K562 (cell line): ENCODE results near the gene EFCC1. TPM values are rescaled to one million over a fixed set of nuclear protein-coding genes. Genes with fewer than 3 reads are reported as not detected.

Experiments used
- ATAC-seq: fragments of 200-7000 bp; cut with Tn5 transposase; 3 replicates; pipeline ENCODE4 v1.9.1; 2020; ENCODE audit warnings: moderate library complexity
- BruUV-seq: library from RNA; stranded (reverse); fragments of 400-500 nt; replicated peaks from 2 replicates; lab custom pipeline; 2021; lab: Mats Ljungman, UMichigan
- CTCF ChIA-PET: fragments of 300-600 bp; formaldehyde crosslinking; extraction: SDS; loops from one replicate; lab custom pipeline; 2021; ENCODE audit warnings: low intra/inter-chr PET ratio; lab: Yijun Ruan, JAX
- POLR2A ChIA-PET: fragments of 300-600, 350-650 bp; sonication (Branson Sonifier 250); formaldehyde crosslinking; extraction: SDS; loops from one replicate; lab custom pipeline; 2021; ENCODE audit warnings: antibody characterized with exemption, inconsistent platforms; lab: Yijun Ruan, JAX
- DNase-seq, 4 experiments: peaks; one replicate each; pipeline versions ENCODE4 v3.0.0 to v3.0.0-alpha.2; 2011 to 2018; ENCODE audit warnings: low spot score in 3 of 4, mixed read lengths in 3 of 4; ENCODE audit errors: extremely low read depth in 1 of 4
- FAIRE-seq: peaks from 2 replicates; lab custom pipeline; 2011; peaks lifted over from hg19 to GRCh38; lab: Jason Lieb, UNC
- H2AFZ ChIP-seq: 2 replicates; pipeline ENCODE4 v1.6.0; 2011; ENCODE audit warnings: low read depth, low read length, control low read depth, inconsistent platforms
- H3K27ac ChIP-seq: fragments of 200-600 bp; 3 replicates; pipeline ENCODE4 v1.8.0; 2011; ENCODE audit warnings: low read depth, mild to moderate bottlenecking, control low read depth, inconsistent platforms, low read length, moderate library complexity, mixed read lengths; ENCODE audit errors: extremely low read depth
- H3K27me3 ChIP-seq, 2 experiments: fragments of 300-600 bp in 1 of 2; 2 replicates in 1 of 2; 3 replicates in 1 of 2; pipeline versions ENCODE4 v1.6.0 to v1.8.0; 2011; ENCODE audit warnings: inconsistent platforms in 2 of 2, low read length in 2 of 2, mild to moderate bottlenecking in 1 of 2, mixed read lengths in 1 of 2, moderate library complexity in 1 of 2; ENCODE audit not compliant: control insufficient read depth in 2 of 2, insufficient read depth in 2 of 2
- H3K36me3 ChIP-seq: fragments of 300-600 bp; 3 replicates; pipeline ENCODE4 v1.8.0; 2011; ENCODE audit warnings: mild to moderate bottlenecking, low read length, inconsistent platforms; ENCODE audit not compliant: control insufficient read depth, insufficient read depth
- H3K4me1 ChIP-seq, 2 experiments: fragments of 200-600 bp in 1 of 2; replicated peaks in 1 of 2; 2 replicates in 1 of 2; 3 replicates in 1 of 2; pipeline versions ENCODE4 v1.5.1 to v1.8.0; 2011; ENCODE audit warnings: inconsistent platforms in 2 of 2, low read length in 2 of 2, mild to moderate bottlenecking in 1 of 2, mixed read lengths in 1 of 2, moderate library complexity in 1 of 2; ENCODE audit not compliant: control insufficient read depth in 2 of 2, insufficient read depth in 2 of 2
- H3K4me2 ChIP-seq: 2 replicates; pipeline ENCODE4 v1.6.1; 2011; ENCODE audit warnings: low read length, control low read depth, inconsistent platforms, mixed read lengths; ENCODE audit not compliant: insufficient read depth
- H3K4me3 ChIP-seq: fragments of 200-600 bp; sonication (generic), shearing (Covaris generic); 2 replicates; pipeline ENCODE4 v1.5.1; 2016; ENCODE audit warnings: control low read depth, inconsistent platforms
- H3K79me2 ChIP-seq: fragments of 200-600 bp; 3 replicates; pipeline ENCODE4 v1.8.0; 2011; ENCODE audit warnings: low read length, inconsistent platforms; ENCODE audit not compliant: control insufficient read depth, insufficient read depth
- H3K9ac ChIP-seq, 2 experiments: 2 replicates each; pipeline versions ENCODE4 v1.6.0 to v1.6.1; 2011; ENCODE audit warnings: low read depth in 2 of 2, low read length in 2 of 2, control low read depth in 1 of 2, inconsistent platforms in 1 of 2, mild to moderate bottlenecking in 1 of 2, mixed read lengths in 1 of 2; ENCODE audit not compliant: insufficient read depth in 1 of 2
- H3K9me1 ChIP-seq: one replicate; pipeline ENCODE4 v1.6.0; 2011; ENCODE audit warnings: inconsistent platforms, mild to moderate bottlenecking, low read length, moderate library complexity; ENCODE audit not compliant: control insufficient read depth, insufficient read depth
- H3K9me3 ChIP-seq: replicated peaks from 2 replicates; pipeline ENCODE4 v1.5.1; 2011; ENCODE audit warnings: low read depth, low read length, inconsistent platforms; ENCODE audit not compliant: control insufficient read depth, insufficient read depth
- H4K20me1 ChIP-seq: replicated peaks from 2 replicates; pipeline ENCODE4 v1.6.1; 2011; ENCODE audit warnings: low read length, inconsistent platforms, mixed read lengths; ENCODE audit not compliant: control insufficient read depth, insufficient read depth
- E2F4 ChIP-seq: sonication (generic); formaldehyde crosslinking; IDR thresholded peaks from 2 replicates; pipeline ENCODE4 v1.8.0; 2022; ENCODE audit warnings: mild to moderate bottlenecking, low read depth, missing genetic modification reagents
- RBM25 ChIP-seq: fragments of 200-400 bp; formaldehyde crosslinking; IDR thresholded peaks from 2 replicates; pipeline ENCODE4 v1.6.1; 2018; ENCODE audit warnings: low read length, low read depth, moderate library complexity; ENCODE audit not compliant: severe bottlenecking
- SPI1 ChIP-seq: IDR thresholded peaks from 2 replicates; pipeline ENCODE4 v1.6.1; 2011; ENCODE audit warnings: low read depth, low read length, control low read depth, borderline replicate concordance
- WGBS: fragments of 100-300 bp; shearing (Covaris generic); methylation state at CpG from one replicate; pipeline ENCODE4 v1.1.6; 2016; ENCODE audit warnings: low coverage, mixed read lengths; ENCODE audit not compliant: insufficient coverage; ENCODE audit errors: missing lambda C conversion rate; 5-methylcytosine and 5-hydroxymethylcytosine counted together
- in situ Hi-C: fragments of 300-500 bp; cut with MboI; formaldehyde crosslinking; loops from 4 replicates; pipeline ENCODE4 v1.15.0; 2018; ENCODE audit warnings: inconsistent platforms, mixed read lengths
- intact Hi-C: fragments of 100-400 bp; cut with micrococcal nuclease; formaldehyde crosslinking; loops from 2 replicates; pipeline ENCODE4 v1.14.2; 2022
- polyA plus RNA-seq, 8 experiments: library from polyadenylated mRNA; depleted of rRNA in 4 of 8; stranded (reverse) in 5 of 8; unstranded in 3 of 8; fragments of >200 nt; fragmentation: Nextera tagmentation in 2 of 8; fragmentation: Illumina TruSeq in 1 of 8; extraction: Ambion mirVana in 2 of 8; extraction: Trizol in 1 of 8; gene quantifications; 2 replicates each; pipeline versions ENCODE4 v1.2.1 to v1.2.3, GENCODE V29; 2011 to 2014; ENCODE audit warnings: inconsistent platforms in 1 of 8, missing spikeins in 1 of 8
- total RNA-seq, 7 experiments: library from RNA; depleted of rRNA in 6 of 7; stranded (reverse); fragments of >200 nt in 6 of 7; fragmentation: Illumina TruSeq in 2 of 7; extraction: Trizol in 2 of 7; gene quantifications; 2 replicates each; pipeline versions ENCODE4 v1.2.1 to v1.2.3, GENCODE V29; 2011 to 2021; ENCODE audit warnings: low replicate concordance in 1 of 7
- TF ChIP-seq, protein P1 (sequence below): IDR thresholded peaks from 2 replicates; pipeline ENCODE4 v1.6.1; 2011; ENCODE audit warnings: borderline replicate concordance, low read depth, mild to moderate bottlenecking, moderate library complexity, low read length; ENCODE audit not compliant: insufficient read depth, poor library complexity, severe bottlenecking

The EFCC1 gene
- total and polyA plus RNA-seq, 9 of the 15 experiments (the other 6 are each of a cell fraction or from before 2014, with no cell fraction given): not detected

- no peak for TF ChIP-seq E2F4 (CRISPR knock-in tag)
These were observed 3.7 kb downstream of the EFCC1 start (continued) for GRCh38 chr3:129004639-129005295.

DNA sequence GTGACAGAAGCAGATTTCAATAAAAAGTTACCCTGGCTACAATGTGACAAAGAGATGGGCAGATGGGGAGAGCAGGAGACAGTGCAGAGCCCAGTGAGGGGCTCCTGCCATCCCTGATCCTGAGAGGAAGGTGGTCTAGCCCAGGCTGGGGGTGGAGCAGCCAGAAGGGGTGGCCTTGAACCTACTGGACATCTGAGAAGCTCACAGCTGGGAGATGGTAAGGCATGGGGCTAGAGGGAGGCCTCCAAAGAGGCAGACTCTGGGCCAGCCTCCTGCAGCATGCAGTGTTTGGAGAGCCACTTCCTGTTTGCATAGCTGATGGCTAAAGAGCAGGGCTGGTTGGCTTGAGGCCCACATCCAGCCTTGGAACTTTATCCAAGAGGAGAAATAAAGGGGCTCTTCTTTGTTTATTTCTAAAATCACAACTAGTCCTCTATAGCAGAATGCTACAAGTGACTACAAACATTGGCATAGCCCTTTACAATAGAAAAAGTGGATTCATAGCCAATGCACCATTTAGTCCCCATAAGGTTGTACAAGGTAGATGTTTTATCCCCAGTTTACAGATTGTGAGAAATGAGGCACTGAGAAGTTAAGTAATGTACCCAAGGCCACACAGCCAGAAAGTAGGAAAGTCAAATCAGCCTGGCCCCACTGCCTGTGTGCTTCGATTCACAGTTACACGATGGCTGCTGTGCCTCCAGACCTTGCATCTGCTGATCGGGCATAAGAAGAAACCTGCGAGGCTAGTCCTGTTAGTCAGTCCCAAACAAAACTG is 4.6 kb downstream of the EFCC1 start:
- no peak overlapping the region for H3K4me2 ChIP-seq
- BruUV-seq: no TSS peak
- ChIA-PET POLR2A (interaction anchor here (0.6 kb wide), 1 partner anchor 20 kb away, joined by 3 read pairs; no protein-coding TSS in a partner anchor), CTCF (no interaction called here)
- FAIRE-seq (no peak), DNase-seq (no peak), ATAC-seq (peak; percentile 49; the same call in 1 of the 3 replicates)
- in situ Hi-C loops: no loop called here
- H3K79me2 ChIP-seq: no peaks in the 10 kb centered on the region
- H3K9me3 ChIP-seq: no peaks in the 10 kb centered on the region
- no peak overlapping the region for H3K4me3 ChIP-seq
- no peaks in the 10 kb centered on the region for H4K20me1 ChIP-seq
- H2AFZ ChIP-seq: no peak overlapping the region
- H3K9me1 ChIP-seq: no peaks in the 10 kb centered on the region
- no peaks in the 10 kb centered on the region for H3K36me3 ChIP-seq
- TF ChIP-seq SPI1 (0 out of 2 replicates have a peak, but pooled peaks have one; percentile 8), RBM25 (peak; percentile 8)
- TF ChIP-seq, protein P1, sequence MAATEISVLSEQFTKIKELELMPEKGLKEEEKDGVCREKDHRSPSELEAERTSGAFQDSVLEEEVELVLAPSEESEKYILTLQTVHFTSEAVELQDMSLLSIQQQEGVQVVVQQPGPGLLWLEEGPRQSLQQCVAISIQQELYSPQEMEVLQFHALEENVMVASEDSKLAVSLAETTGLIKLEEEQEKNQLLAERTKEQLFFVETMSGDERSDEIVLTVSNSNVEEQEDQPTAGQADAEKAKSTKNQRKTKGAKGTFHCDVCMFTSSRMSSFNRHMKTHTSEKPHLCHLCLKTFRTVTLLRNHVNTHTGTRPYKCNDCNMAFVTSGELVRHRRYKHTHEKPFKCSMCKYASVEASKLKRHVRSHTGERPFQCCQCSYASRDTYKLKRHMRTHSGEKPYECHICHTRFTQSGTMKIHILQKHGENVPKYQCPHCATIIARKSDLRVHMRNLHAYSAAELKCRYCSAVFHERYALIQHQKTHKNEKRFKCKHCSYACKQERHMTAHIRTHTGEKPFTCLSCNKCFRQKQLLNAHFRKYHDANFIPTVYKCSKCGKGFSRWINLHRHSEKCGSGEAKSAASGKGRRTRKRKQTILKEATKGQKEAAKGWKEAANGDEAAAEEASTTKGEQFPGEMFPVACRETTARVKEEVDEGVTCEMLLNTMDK: no peak
- intact Hi-C loops: no loop called here
- H3K4me1 ChIP-seq: peaks cover 0 to 16% of the 10 kb centered on the region in 2 experiments; a peak in 2 of 5 replicates
- no peak overlapping the region for H3K27ac ChIP-seq
- H3K9ac ChIP-seq: no peak overlapping the region
- WGBS: 14% methylated on average over 4 of the region's 4 CpGs
- H3K27me3 ChIP-seq: peaks cover 9 to 35% of the 10 kb centered on the region in 2 experiments; a peak in 4 of 5 replicates
